ACHN (cell line): ENCODE data around the gene GKAP1.
A peak's percentile ranks its signal among the peaks of the same experiment; 100 is the strongest.
"Not testable (repeated sequence)": the region's sequence is repeated elsewhere in the genome, so short reads cannot be mapped to it uniquely, and the experiment has no call there.

Experiments used
- DNase-seq: peaks from one replicate; pipeline ENCODE4 v3.0.0-alpha.2; 2015
- in situ Hi-C: cut with HindIII; loops from 2 replicates; pipeline ENCODE4 v1.10.0; 2017; ENCODE audit warnings: low sequenced_read_pairs, low pct_ligation_motif_present, low pct_unique_long_range_greater_than_20kb

GKAP1 gene

DNA sequence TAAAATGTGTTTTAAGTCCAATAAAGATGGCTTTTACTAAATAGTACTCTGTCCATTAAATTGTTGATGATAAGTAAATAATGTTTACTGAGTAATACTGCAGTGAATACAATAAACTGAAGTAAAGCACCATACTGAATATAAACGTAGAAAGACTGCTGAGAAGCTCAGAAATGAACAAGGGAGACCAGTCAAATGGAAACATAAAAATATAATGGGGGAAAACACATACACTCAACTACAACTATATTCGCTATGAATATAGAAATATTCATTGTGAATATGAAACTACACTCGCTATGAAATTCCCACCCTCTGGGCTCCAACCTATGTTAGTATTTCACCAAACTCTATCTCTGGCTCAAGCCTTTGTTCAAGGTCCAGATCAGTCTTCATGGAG lies 67.9 kb downstream of the GKAP1 start:
- in situ Hi-C loops: no loop called here
- no peak for DNase-seq

DNA sequence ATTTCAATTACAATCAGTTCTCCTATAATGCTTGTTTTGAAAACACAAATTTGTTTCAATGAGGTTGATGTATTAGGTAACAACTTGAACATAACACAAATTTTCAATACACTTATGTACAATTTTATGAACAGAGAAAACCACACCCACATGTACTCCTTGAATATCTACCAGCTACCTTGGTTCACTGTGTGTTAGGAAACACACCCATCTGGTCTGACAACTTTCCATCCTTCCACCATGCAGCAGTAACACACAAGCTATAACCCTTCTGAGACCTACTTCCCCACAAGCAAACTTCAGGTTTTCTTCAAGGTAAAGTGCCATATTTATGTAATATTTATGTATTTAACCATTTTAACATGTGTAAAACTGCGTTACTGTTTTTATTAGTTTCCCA lies 73.4 kb downstream of the GKAP1 start:
- in situ Hi-C loops: no loop called here
- no peak for DNase-seq

DNA sequence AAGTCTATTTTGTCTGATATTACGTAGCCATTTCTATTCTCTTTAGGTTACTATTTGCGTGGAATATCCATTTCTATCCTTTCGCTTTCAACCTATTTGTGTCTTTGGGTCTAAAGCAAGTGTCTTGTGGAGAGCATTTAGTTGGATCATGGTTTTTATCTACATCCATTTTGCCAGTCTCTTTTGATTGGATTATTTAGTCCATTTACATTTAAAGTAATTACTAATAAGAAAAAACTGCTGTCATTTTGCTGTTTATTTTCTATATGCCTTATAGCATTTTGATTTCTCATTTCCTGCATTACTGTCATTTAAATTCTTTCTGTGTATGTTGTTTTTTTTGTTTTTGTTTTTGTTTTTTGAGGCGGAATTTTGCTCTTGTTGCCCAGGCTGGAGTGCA lies 83.8 kb downstream of the GKAP1 start:
- in situ Hi-C loops: no loop called here
- DNase-seq: no peak

DNA sequence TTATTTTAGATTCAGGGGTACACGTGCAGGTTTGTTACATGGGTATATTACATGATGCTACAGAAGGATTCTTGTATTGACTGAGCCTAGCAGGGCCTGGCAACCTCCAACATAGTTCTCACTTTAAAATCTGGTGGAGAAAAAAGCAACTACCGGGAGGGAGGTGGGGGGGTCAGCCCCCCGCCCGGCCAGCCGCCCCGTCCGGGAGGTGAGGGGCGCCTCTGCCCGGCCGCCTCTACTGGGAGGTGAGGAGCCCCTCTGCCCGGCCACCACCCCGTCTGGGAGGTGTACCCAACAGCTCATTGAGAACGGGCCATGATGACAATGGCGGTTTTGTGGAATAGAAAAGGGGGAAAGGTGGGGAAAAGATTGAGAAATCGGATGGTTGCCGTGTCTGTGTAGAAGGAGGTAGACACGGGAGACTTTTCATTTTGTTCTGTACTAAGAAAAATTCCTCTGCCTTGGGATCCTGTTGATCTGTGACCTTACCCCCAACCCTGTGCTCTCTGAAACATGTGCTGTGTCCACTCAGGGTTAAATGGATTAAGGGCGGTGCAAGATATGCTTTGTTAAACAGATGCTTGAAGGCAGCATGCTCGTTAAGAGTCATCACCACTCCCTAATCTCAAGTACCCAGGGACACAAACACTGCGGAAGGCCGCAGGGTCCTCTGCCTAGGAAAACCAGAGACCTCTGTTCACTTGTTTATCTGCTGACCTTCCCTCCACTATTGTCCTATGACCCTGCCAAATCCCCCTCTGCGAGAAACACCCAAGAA lies 88.8 kb downstream of the GKAP1 start:
- DNase-seq, in situ Hi-C loops: not testable (repeated sequence)

DNA sequence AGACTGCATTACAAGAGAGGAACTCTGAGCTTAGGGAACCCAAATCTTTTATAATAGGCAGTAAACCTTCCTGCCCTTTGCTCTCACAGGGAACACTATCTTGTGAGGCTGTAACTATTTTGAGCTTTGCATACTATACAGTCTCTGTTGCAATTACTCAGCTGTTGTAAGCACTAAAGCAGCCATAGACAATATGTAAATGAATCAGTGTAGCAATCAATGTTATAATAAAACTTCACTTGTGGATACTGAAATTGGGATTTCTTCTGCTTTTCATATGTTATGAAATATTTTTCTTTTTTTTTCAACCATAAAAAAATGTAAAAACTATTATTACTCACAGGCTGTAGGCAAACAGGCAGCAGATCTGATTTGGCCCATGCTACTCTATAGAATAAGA lies 93.1 kb downstream of the GKAP1 start:
- in situ Hi-C loops: no loop called here
- DNase-seq: no peak

DNA sequence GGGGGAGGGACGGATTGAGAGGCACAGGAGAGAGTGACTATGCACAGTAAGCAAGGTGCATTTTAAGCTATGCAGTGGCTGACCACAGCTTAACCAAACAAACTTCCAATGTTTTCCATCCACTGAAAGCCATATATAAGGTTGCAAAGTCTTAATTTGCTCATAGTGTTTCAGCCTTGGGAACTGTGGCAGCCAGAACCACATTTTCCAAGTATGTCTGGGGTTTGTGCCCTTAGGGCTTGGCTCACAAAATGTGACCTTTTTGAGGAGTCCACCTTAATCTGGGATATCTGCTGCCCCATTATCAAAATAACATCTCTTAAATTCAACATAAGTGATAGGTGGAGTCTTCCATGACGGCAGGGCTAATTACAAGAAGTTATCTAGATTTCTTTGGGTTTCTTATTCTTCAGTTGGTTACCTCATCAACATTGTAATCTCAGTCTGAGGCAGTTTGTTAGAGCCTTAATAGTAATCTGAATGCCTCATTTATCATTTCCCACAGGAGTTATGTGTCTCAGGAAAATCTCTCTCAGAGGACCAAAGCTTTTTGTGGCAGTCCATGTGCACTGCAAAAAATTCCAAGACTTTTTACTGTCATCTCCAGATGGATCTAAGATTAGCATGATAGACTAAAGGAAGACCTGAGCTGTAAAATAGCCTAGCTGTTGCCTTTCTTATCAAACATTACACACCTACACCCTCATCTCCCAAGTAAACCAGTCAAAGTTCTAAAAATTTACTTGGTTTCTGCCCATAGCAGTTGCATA lies 94.7 kb downstream of the GKAP1 start:
- in situ Hi-C loops: no loop called here
- DNase-seq: no peak

DNA sequence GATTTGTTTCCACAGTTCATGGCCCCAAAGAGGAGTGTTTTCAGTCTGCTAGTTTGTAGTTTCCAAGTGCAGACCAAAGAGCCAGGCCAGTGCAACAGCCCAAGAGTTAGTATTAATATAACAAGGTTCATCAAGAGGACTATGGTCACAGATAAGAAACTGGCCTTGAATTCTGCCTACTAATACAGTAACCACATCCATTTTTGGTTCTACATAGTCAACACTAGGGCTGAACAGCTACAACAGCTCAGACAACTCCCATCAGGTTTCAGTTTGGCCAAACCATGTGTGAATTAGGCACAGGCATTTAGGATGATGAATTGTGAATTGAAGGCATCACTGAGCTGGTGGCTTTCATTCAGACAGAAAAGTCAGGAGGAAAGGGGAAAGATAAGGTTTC lies 96.1 kb downstream of the GKAP1 start:
- DNase-seq: no peak
- in situ Hi-C loops: no loop called here

DNA sequence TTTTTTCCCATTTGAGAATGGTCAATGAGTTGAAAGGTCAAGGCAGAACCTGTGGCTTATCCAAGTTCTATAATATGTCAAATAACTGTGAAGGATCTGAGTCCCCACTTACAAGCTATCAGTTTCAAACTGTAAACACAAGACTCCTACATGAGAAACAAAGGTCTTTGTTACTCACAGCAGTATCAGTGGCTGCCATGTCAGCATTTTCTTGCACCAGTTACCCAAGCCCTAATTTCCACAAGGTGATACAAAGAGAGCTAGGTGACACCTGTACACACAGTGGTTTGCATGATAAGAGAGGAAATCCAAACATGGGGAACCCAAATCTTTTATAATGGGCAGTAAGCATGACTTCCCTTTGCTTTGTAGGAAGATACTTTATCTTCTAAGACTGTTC lies 101.8 kb downstream of the GKAP1 start:
- in situ Hi-C loops: no loop called here
- DNase-seq: no peak

DNA sequence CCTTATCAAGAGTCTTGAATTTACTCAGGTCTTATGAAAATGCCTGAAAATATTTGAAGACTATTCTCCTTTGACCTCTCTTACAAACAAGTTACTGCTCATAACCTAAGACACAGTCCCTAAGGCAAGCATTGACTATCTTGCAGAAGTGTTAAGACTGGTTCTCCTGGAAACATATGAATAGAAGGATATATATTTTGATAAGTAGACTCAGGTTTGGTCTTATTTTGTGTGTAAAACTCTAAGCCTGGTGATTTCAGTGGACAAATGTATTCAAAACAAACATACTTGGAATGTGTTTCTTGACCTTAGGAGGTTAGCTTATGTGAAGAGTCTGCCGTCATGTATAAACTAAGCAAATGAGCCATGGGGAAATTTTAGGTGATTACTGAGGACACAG lies 102.3 kb downstream of the GKAP1 start:
- DNase-seq: no peak
- in situ Hi-C loops: no loop called here

DNA sequence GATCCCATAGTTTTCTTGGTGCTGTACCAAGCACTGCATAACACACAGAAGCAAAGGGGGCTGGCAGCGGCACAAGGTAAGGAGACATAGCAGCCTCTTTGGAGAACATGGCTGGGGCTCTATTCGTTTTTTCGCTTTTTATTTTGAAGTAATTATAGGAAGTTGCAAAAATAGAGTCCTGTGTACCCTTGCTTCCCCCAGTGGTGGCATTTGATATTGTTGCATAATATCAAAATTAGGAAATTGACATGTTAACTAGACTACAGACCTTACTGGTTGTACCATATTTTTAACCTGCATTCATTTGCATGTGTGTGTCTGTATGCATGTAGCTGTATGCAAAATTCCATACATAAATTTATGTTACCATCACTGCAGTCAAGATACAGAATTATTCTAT lies 103.2 kb downstream of the GKAP1 start:
- DNase-seq: no peak
- in situ Hi-C loops: no loop called here

DNA sequence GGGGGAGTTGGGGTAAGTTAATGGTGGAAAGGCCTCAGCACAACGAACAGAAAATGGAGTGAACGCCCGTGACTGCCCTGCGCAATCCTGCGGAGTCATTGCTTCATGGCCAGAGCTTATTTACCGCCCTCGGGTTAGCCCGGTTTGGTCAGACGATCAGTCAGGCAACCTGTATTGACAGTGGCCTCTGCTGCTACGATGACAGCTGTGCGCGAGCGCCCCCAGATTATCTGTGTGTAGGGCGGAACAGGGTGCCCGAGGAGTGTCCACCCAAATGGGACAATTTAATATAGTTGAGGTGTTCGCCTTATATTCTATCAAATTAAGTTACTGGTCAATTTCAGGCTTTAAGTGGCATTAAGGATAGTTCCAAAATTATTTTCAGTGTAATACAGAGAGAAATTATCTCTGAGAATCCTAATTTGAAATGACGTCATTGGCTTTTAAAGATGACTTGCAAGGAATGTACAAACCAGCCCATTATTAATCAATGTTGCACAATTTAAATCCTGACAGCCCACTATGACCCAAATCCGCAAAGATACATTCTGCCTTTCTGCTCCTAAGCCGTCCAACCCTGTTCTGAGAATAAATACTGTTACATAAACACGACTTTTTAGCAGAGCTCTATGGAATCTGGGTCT lies 108.9 kb downstream of the GKAP1 start:
- DNase-seq: peak; percentile 47

DNA sequence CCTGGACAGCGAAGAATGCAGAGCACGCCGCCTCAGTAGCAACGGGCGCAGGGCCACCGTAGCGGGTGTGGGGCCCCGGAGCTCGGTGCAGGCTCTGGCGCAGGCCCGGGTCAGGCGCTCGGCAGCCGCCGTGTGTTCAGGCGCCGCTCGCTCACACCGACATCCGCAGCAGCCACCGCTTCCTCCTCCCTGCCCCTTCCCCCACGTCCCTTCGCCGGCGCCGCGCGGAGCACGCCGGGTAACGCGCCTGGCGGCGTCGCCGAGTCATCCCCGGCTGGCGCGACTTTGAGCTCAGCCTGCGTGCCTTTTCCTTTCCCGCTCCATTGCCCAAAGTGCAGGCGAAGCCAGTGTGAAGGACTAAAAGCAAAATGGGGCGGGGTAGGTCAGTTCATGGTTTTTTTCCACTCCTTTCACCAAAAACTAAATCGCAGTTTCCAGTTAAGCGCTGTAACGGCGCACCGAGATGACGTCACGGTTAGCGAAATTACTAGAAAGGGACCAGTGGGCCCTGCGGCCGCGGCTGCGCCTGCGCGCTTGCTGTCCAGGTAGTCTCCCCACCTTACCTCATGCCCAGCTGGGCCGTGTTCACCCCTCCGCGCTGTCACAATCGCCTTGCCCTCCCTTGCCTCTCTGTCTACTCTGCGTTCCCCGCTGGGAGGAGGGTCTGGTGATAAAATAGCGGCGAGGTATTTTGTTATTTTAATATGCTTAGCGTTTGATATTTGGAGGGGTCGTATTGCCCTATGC lies 109.6 kb downstream of the GKAP1 start, which contains the start of gene UBQLN1:
Gene UBQLN1 (minus strand): TSS at position 191 of the 747 bp plus-strand sequence. CDS start 279 bp downstream, outside the sequence.
- in situ Hi-C loops: no loop called here
- DNase-seq: peak; percentile 86

More for the DNA sequence above, 108.9 kb downstream of the GKAP1 start:
- in situ Hi-C loops: no loop called here

DNA sequence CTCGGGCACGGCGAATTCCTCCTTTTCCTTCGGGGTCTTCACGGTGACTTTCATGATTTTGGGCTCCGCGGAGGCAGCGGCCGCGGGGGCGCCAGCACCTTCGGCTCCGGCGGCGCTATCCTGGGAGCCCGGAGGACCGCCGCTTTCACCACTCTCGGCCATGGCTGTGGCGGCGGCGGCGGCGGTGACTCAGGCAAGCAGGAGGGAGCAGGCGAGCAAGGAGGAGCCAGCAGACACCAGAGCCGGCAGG lies 110.1 kb downstream of the GKAP1 start:
- peak; percentile 67 for DNase-seq
- in situ Hi-C loops: no loop called here

DNA sequence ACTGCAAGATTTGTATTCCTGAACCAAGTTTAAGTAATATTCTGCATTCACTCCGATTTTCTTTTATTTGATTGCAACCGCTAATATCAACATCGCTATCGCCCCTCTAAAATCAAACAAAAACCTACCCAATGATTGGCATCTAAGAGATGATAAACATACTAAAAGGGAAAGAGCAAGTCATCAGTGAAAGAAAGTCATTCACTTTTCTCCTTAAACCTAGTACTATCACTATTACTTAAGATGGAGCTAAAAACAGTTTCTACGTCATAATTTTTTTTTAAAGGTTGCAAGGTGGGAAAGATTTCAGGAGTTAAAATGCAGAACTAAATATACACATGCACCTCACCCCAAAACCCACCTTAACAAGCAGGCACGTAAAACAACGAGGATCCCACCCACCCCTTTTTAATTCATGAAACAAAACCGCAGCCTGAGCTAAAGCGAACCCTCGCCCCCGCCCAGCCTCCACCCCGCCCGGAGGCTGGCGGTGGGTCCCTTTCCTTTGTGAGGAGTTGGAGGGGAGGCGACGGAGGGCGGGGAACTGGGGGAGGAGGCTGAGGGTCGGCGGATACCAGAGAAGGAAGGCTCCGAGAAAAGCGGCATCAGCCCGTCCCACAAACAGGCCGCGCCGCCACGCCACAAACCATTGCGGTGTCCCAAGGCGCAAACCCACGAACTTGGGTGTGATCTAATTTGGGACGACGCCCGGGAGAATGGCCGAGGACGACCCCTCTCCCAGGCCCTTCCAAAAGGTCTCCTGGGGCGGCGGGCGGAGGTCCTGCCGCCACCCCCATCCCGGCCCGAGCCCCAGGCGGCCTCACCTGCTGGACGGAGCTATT lies 110.7 kb downstream of the GKAP1 start:
- peak; percentile 34 for DNase-seq

DNA sequence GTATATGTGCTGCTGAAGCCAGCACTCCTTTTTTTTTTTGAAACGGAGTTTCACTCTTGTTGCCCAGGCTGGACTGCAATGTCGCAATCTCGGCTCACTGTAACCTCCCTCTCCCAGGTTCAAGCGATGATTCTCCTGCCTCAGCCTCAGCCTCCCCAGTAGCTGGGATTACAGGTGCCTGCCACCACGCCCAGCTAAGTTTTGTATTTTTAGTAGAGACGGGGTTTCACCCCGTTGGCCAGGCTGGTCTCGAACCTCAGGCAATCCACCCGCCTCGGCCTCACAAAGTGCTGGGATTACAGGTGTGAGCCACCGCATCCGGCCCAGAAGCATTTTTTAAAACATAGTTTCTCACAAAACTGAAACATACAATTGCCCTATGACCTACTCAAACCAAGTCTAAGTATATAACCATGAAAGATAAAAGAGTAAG lies 112.3 kb downstream of the GKAP1 start:
- DNase-seq, in situ Hi-C loops: not testable (repeated sequence)

More for the DNA sequence above, 110.7 kb downstream of the GKAP1 start:
- in situ Hi-C loops: no loop called here

DNA sequence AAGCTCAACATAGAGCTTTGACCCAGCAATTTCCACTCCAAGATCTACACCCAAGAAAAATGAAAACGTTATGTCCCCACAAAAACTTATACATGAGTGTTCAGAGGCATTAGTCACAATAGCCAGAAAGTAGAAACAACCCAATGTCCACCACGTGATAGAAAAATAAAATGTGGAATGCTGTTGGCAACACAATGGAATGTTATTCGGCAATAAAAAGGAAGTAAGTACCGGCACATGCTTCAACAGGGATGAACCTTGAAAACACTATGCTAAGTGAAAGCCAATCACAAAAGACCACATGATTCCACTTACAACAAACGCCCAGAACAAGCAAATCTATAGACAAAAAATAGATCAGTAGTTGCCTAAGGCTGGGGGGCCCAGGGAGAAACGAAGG lies 115.8 kb downstream of the GKAP1 start:
- DNase-seq: peak; percentile 81
- in situ Hi-C loops: no loop called here

DNA sequence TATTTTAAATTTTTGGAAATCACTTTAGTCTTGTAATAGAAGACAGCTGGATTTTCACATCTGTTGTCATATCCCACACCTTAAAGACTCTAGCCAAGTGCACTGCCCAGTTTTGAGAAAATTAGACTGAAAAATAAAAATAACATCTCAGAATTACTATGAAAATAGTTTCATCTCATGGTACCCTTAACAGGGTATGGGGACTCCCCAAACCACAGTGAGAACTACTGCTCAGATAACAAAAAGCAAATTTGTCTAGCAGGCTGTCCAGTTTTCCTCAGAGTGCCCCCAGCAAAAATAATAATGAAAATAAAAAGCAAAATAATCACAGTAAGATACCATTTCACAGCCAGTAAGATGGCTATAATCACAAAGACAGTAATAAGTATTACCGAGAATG lies 116.3 kb downstream of the GKAP1 start:
- no peak for DNase-seq

DNA sequence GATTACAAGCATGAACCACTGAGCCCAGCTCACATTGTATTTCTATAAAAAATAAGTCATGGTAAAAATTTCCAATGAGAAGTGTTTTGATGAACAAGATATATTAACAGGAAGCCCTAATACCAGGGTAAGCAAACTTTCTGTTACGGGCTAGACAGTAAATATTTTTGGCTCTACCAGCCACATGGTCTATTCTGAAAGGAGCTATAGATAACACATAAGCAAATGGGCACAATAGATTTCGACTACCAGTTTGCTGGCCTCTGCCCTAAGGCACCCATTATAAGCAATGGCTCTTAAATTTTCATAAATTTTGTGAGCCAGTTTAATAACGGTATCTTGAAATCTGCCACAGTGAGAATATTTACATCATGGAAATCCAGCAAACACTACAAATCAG lies 118.0 kb downstream of the GKAP1 start:
- in situ Hi-C loops: no loop called here
- no peak for DNase-seq

More for the DNA sequence above, 116.3 kb downstream of the GKAP1 start:
- in situ Hi-C loops: no loop called here
